ENCODE data around the gene MTPN. TPM values are rescaled to one million over a fixed set of nuclear protein-coding genes. Genes with fewer than 3 reads are reported as not detected.

The MTPN gene
- total RNA-seq, 1 donor from 2014 or later = 76.2 TPM

DNA sequence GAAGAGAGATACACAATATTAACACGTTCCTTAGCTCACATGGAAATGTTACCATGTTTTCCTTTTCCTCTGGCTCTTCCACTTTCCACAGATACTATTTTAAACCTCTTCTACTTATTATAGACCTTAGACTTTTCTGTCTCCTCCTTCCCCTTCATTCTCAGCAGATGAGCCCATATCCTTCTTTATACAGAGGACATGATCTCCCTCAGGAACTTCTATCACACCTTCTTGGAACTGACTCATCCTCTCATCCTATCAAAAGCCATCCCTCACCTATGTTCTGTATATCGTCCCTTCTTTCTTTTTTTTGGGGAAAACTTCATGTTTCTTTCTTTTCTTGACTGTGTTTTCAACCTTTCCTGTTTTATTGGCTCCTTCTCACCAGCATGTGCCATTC is 20.8 kb downstream of the MTPN start:
- DNase-seq = no peak

DNA sequence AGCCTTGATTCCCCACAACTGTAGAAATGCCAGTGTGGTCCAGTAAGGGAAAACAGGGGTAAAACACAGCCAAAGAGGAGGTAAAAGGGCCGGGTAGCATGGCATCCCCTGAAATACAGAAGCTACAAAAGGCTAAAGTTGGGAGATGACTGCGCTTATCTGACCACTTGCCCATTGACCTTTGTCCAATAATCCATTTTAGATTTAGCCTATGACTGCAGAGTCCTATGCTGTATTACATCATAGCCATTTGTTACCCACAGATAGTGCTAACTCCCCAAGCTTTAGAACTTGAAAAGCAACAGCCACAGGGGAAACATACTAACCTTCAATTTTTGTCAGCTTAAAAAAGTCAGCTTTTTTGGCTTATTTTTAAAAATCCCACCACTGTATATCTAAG is 26.2 kb downstream of the MTPN start:
- DNase-seq = no peak

DNA sequence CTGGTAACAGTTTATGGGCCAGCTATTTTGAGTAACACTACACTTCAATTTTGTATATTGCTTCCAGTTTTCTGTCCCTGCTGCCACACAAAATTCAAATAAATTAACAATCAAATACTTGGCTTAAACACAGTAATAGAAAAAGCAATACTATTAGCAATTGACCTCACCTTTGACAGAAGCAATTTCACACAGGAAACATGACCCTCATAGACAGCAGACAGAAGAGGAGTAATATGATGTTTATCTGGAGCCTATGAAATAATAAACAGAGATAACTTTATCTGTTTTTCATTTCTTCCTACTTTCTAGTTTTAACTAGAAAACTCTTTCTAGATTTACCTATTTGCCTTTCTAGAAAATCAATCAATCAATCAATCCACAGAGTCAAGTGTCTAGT is 26.7 kb downstream of the MTPN start:
- DNase-seq = no peak

DNA sequence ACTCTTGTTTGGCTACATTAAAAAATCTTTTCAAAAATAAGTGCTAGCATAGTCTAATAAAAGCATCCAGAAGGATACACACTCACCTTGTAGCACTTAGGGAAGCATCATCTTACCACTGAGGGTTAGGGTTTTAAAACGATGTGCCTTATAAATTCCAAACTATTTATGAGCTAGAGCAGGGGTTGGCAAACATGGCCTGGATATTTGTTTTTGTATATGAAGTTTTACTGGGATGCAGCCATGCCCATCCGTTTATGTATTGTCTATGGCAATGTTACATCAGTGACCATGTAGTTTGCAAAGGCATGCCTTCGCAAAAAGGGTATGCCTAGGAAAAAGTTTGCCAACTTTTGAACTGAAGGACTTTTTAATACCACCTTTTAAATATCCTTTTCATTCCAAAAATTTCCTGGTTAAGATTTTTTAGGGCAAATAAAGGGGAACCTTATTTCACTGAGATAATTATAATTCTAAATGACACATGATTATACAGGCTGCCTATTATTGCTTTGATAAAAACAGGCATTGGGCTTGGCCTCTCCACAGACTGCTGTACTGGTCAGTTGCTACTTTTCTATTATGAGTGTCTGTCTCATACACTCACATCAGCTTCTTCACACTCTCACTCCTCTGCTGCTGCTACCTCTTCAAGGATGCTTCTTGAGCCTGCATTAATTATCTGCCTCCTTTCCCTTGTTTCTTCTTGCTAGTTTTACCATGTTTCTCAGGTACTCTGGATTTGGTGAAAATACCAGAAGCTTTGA is 30.7 kb downstream of the MTPN start:
- no peak for DNase-seq

- no peak for DNase-seq
Observed at GRCh38 chr7:135944753-135945152, 32.4 kb downstream of the MTPN start.

DNA sequence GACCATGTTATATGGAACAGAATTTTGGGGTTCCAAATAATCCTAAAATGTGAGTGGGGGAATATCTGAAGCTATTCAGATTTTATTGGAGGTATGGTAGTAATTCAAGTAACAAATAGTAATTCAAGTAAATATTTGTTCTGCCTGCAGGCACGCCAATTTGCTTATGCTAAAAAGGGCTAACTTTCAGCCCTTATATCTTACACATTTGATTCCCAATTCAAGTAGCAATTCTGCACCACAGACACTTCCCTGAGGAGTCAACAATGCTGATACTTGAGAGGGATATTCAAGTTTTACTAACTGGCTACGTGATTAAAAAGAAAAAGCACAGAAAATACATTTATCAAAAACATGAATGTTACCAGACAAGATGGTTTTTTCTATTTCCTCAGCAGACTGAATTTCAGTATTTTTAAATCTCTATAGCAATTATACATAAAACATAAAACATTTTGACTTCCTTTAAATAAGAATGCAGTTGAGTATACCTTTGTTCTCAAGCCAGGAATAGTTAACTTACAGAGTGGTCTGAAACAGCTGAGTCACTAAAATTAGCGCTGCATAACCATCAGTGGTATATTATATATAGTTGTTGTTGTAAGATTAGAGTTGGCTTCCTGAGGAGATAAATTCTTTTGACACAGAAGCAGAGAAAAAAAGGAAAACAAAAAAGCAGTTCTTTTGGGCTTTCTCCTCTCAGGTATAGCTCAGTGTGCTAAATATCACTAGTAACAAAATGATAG is 33.9 kb downstream of the MTPN start:
- no peak for DNase-seq

DNA sequence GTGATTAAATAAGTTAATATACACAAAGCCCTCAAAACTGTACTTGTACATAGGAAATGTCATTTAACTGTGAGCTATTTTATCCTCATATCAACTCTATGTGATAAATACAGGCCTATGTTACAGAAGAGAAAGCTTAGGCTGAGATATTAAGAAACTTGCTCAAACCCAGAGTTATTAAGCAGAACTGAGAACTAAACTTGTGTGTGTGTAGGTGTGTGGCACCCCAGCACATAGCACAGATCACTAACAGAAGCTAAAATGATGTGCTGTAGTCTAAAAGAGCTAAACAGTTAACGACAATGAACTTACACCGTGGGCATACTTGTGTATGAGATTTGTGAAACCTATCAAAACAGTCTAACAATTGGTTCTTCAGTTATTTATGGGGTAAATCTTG is 34.5 kb downstream of the MTPN start:
- no peak for DNase-seq

- DNase-seq = no peak
Observed at GRCh38 chr7:135940077-135941075, 36.8 kb downstream of the MTPN start.

DNA sequence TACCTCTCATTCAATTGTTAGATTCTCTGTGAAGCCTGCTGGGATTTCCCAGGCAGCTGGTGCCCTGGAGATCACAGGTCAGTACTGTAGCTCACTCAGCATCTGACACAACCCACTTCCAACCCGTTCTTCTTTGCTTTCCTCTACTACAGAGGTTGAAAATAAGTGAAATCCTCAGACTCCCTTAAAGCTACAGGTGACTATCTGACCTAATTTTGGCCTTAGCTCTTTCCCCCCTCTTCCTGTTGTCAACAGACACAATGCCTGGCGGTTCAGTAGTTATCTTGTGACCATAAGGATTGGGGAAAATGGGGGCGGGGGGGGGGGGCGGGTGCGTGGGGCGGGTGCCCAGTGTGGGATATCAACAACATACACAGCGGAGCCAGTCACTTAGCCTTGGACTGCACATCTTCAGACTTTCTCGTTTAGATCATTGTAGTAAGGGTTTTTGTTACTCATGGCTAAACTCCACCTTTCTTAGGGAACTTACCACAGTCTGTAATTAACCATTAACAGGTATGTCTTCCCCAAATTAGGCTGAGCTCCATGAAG is 37.8 kb downstream of the MTPN start:
- no peak for DNase-seq

DNA sequence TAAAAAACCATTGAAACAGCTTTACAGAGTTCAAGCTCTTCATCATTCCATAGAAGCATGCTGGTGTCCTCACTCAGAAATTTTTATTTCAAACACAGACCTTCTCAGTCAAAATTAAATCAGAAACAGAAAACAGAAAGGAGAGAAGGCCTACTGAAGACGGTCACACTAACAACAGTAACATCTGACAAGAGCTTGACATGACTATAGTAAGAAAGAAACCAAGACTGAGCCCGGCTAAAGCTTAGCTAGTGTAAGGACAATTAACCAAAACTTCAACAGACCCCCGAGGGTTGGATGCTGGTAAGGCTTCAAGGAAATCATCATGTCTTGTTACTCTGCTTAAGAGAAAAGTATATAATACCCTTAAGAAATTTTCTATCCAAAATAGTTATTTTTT is 38.6 kb downstream of the MTPN start:
- no peak for DNase-seq

DNA sequence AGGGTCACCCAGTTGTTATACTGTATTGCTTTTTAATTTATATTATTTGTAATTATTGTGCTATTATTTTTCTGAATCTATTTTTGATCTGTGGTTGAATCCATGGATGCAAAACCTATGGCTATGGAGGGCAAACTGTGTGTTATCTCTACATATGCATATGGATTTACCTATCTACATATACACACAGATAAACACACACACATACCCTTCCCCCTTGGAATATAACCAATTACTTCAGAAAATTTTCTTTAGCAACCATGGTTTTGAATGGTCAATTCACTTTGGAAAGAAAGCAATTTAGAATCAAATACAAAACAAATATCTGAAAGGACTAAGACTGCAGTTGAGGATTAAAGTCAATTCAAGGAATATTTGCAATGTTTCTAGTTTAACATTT is 39.1 kb downstream of the MTPN start:
- no peak for DNase-seq

- DNase-seq = no peak
Observed at GRCh38 chr7:135936497-135937217, 40.5 kb downstream of the MTPN start.

- DNase-seq = no peak
Observed at GRCh38 chr7:135934651-135935050, 42.5 kb downstream of the MTPN start.

DNA sequence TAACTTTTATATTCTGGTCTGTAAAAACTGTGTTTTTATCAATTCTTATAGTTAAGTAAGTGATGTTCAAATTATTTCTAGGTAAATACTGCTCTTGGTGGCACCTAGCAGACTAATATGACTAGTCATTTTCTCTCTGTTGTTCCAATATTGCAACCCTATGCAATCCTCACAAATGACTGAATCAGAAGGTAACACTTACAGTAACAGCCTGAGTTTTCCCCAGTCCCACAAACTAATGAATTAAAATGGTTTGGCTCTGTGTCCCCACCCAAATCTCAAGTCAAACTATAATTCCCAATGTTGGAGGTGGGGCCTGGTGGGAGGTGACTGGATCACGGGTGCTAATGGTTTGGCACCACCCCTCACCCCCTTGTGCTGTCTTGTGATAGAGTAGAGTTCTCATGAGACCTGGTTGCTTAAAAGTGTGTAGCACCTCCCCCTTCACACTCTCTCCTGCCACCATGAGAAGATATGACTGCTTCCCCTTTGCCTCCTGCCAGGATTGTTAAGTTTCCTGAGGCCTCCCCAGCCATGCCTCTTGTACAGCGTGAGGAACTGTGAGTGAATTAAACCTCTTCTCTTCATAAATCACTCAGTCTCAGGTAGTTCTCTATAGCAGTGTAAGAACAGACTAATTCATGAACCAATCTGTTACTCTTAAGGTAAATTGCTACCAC is 43.5 kb downstream of the MTPN start:
- DNase-seq = no peak

GRCh38 chr7:135932131-135932530 is 45.0 kb downstream of the MTPN start:
- no peak for DNase-seq

GRCh38 chr7:135930565-135931461 is 46.3 kb downstream of the MTPN start:
- no peak for DNase-seq

DNA sequence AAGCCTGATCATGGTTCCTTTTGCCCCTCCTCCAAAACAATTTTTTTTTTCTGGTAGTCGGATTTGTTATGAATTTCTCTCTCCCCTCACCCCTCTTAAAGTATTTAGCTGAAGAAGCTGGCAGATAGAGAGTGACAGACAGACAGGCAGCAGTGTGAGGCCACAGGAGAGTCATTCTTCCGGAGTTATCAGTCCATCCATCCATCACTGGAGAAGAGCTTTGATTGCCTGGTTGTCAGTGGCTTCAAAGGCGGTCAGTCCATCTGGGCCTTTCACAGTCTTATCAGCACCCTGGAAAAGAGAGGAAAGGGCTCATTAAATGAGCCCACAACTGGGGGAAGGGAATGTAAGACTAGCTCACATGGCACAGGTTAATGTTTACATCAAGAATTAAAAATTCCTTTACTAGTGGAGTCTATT is 47.4 kb downstream of the MTPN start:
- DNase-seq = no peak

- DNase-seq = no peak
Observed at GRCh38 chr7:135929249-135929648, 47.9 kb downstream of the MTPN start.

GRCh38 chr7:135928136-135928535 is 49.0 kb downstream of the MTPN start:
- DNase-seq = no peak

- DNase-seq = no peak
Observed at GRCh38 chr7:135925210-135925609, 51.9 kb downstream of the MTPN start.
